GM23248 (cell line): ENCODE results near the gene ZFP57. TPM values are rescaled to one million over a fixed set of nuclear protein-coding genes. Genes with fewer than 3 reads are reported as not detected.
"Not testable (repeated sequence)": the region's sequence is repeated elsewhere in the genome, so short reads cannot be mapped to it uniquely, and the experiment has no call there.

Experiments
- DNase-seq: peaks from one replicate; pipeline ENCODE4 v3.0.0-alpha.2; 2015
- H2AFZ ChIP-seq: fragments of 200-600 bp; sonication (generic); 2 replicates; pipeline ENCODE4 v1.6.1; 2016; ENCODE audit warnings: antibody characterized with exemption
- H3F3A ChIP-seq: fragments of 200-600 bp; sonication (generic); 2 replicates; pipeline ENCODE4 v1.6.1; 2016; ENCODE audit warnings: mild to moderate bottlenecking, antibody characterized with exemption, mixed run types; ENCODE audit not compliant: insufficient read depth
- H3K27ac ChIP-seq: fragments of 200-600 bp; sonication (generic); 2 replicates; pipeline ENCODE4 v1.5.1; 2016; ENCODE audit warnings: mild to moderate bottlenecking
- H3K27me3 ChIP-seq: fragments of 200-600 bp; sonication (generic); replicated peaks from 2 replicates; pipeline ENCODE4 v1.6.1; 2016; ENCODE audit warnings: mild to moderate bottlenecking; ENCODE audit not compliant: insufficient read depth
- H3K36me3 ChIP-seq: fragments of 200-600 bp; sonication (generic); 2 replicates; pipeline ENCODE4 v1.6.1; 2016; ENCODE audit warnings: low read depth, mild to moderate bottlenecking
- H3K4me1 ChIP-seq: fragments of 200-600 bp; sonication (generic); 2 replicates; pipeline ENCODE4 v1.6.1; 2016; ENCODE audit warnings: mild to moderate bottlenecking; ENCODE audit not compliant: insufficient read depth
- H3K4me2 ChIP-seq: fragments of 200-600 bp; sonication (generic); one replicate; pipeline ENCODE4 v1.6.1; 2016; ENCODE audit warnings: mild to moderate bottlenecking; ENCODE audit not compliant: unreplicated experiment
- H3K4me3 ChIP-seq: fragments of 200-600 bp; sonication (generic); 2 replicates; pipeline ENCODE4 v1.5.1; 2016; ENCODE audit warnings: mild to moderate bottlenecking
- H3K79me2 ChIP-seq: fragments of 200-600 bp; sonication (generic); 2 replicates; pipeline ENCODE4 v1.6.1; 2016; ENCODE audit warnings: mild to moderate bottlenecking; ENCODE audit not compliant: insufficient read depth
- H3K9ac ChIP-seq: fragments of 200-600 bp; sonication (generic); 2 replicates; pipeline ENCODE4 v1.6.1; 2016; ENCODE audit warnings: mild to moderate bottlenecking
- H3K9me2 ChIP-seq: fragments of 200-600 bp; sonication (generic); 2 replicates; pipeline ENCODE4 v1.6.1; 2016; ENCODE audit warnings: mixed run types, mild to moderate bottlenecking, moderate library complexity; ENCODE audit not compliant: insufficient read depth
- H3K9me3 ChIP-seq: fragments of 200-600 bp; sonication (generic); one replicate; pipeline ENCODE4 v1.6.1; 2017; ENCODE audit warnings: low read depth
- H4K20me1 ChIP-seq: fragments of 200-600 bp; sonication (generic); 2 replicates; pipeline ENCODE4 v1.6.0; 2016; ENCODE audit not compliant: insufficient read depth
- EZH2 ChIP-seq: fragments of 200-600 bp; sonication (generic); IDR thresholded peaks from 2 replicates; pipeline ENCODE4 v1.6.1; 2018; ENCODE audit warnings: antibody characterized with exemption, mild to moderate bottlenecking; ENCODE audit not compliant: insufficient read depth, poor library complexity, severe bottlenecking
- EZH2phosphoT487 ChIP-seq: fragments of 200-600 bp; sonication (generic); IDR thresholded peaks from 2 replicates; pipeline ENCODE4 v1.6.1; 2018; ENCODE audit warnings: antibody characterized with exemption, moderate library complexity, mild to moderate bottlenecking, low read depth; ENCODE audit not compliant: insufficient read depth
- WGBS, 2 experiments: methylation state at CpG; one replicate each; pipeline ENCODE4 v1.1.6; 2015 to 2017; ENCODE audit warnings: low lambda C conversion rate in 2 of 2, low coverage in 1 of 2; ENCODE audit errors: missing lambda C conversion rate in 2 of 2; 5-methylcytosine and 5-hydroxymethylcytosine counted together
- in situ Hi-C: fragments of 300-500 bp; cut with MboI; formaldehyde crosslinking; loops from 2 replicates; pipeline ENCODE4 v1.15.0; 2020
- polyA plus RNA-seq: library from polyadenylated mRNA; unstranded; fragments of >200 nt; fragmentation: Nextera tagmentation; extraction: Ambion mirVana; gene quantifications from 2 replicates; pipeline ENCODE4 v1.2.1, GENCODE V29; 2016
- total RNA-seq: library from RNA; depleted of rRNA; stranded (reverse); fragments of >200 nt; shearing (Covaris generic); gene quantifications from 2 replicates; pipeline ENCODE4 v1.2.3, GENCODE V29; 2014

Gene ZFP57
- total and polyA plus RNA-seq, 2 experiments from 2014 or later, result not detected

DNA sequence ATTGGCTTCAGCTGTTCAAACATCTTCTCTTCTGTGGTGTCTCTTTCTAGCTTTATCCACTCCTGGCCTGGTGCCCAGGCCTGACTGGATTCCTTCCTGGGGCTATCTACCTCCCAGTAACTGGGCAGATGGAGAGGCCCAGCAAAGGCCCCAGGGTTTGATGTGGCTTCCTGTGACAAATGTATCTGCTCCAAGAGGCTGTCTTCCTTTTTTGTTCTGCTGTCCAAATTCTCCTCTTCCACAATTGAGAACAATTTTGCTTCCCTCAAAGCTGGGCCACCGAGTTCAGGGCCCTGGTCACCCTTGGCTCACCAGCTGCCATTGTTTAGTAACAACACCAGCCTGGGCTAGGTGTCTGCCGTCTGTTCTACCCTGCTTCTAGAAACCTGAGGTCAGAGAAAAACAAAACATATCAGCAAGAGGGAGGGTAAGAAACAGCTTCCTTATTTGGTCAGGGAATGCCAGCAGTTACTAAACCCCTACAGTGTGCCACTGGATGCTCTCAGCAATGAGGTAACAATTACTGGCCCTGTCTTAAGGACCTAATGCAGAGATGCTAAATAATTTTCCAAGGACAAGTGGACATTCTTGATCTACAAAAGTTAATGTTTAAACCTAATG is 3.9 kb downstream of the ZFP57 start:
- Histone ChIP-seq H3K4me1 (no peaks in the 10 kb centered on the region), H3K4me2 (no peak overlapping the region), H3K9ac (no peak overlapping the region), H3F3A (no peaks in the 10 kb centered on the region), H3K9me3 (no peaks in the 10 kb centered on the region), H3K9me2 (no peaks in the 10 kb centered on the region), H3K79me2 (no peaks in the 10 kb centered on the region), H3K4me3 (no peak overlapping the region), H3K36me3 (no peaks in the 10 kb centered on the region), H3K27ac (no peak overlapping the region), H4K20me1 (no peaks in the 10 kb centered on the region), H2AFZ (no peak overlapping the region), H3K27me3 (no peaks in the 10 kb centered on the region; the same call in none of the 2 replicates)
- in situ Hi-C loops, result no loop called here
- peak; percentile 8 for DNase-seq
- TF ChIP-seq EZH2, result no peak
- TF ChIP-seq EZH2phosphoT487, result no peak
- 14 to 22% methylated on average over 2 of the region's 2 CpGs for WGBS, 2 experiments

DNA sequence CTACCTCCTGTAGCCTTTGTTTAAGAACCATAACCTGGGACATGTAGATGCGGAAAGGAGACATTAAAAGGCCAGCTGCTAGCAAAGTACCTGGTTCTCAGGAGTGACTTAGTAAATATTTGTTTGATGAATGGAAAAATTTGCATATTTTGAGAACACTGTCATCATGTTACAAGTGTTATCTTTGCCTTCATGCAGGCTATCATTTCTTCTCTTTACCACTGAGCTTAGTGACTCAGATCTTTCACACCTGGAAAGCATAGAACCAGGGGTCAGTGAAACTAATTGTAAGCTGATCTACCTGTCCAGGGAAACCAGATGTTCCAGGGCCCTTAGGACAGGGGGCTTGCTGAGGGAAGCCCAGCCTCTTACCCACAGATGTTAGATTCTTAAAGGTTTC is 5.4 kb downstream of the ZFP57 start:
- Histone ChIP-seq H3K27me3 (peaks cover 10% of the 10 kb centered on the region), H4K20me1 (no peaks in the 10 kb centered on the region), H3K4me1 (no peaks in the 10 kb centered on the region), H3K4me3 (no peak overlapping the region), H3K9me2 (no peaks in the 10 kb centered on the region), H3K27ac (no peak overlapping the region), H2AFZ (no peak overlapping the region), H3K9me3 (no peaks in the 10 kb centered on the region), H3K79me2 (no peaks in the 10 kb centered on the region), H3F3A (no peaks in the 10 kb centered on the region), H3K4me2 (no peak overlapping the region), H3K9ac (no peak overlapping the region), H3K36me3 (no peaks in the 10 kb centered on the region)
- TF ChIP-seq EZH2phosphoT487 (no peak), EZH2 (no peak)
- in situ Hi-C loops, result no loop called here
- 69 to 93% methylated on average over 1 of the region's 1 CpG for WGBS, 2 experiments
- no peak for DNase-seq

DNA sequence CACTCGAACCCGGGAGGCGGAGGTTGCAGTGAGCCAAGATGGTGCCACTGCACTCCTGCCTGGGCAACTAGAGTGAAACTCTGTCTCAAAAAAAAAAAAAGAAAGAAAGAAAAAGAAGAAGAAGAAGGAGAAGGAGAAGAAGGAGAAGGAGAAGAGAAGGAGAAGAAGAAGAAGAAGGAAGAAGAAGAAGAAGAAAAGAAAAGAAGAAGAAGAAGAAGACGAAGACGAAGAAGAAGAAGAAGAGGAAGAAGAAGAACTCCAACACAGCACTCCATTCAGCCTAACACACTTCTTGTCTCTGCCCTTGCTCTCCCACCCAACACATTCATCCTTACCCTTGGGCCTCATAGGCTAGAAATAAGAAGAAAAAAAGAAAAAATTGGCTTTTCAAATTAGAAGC is 6.9 kb downstream of the ZFP57 start:
- Histone ChIP-seq H3K36me3 (no peaks in the 10 kb centered on the region), H3K79me2 (no peaks in the 10 kb centered on the region), H3K4me3 (no peak overlapping the region), H4K20me1 (no peaks in the 10 kb centered on the region), H3K9ac (no peak overlapping the region), H3F3A (no peaks in the 10 kb centered on the region), H2AFZ (no peak overlapping the region), H3K27ac (no peak overlapping the region), H3K9me3 (no peaks in the 10 kb centered on the region), H3K9me2 (no peaks in the 10 kb centered on the region), H3K4me2 (no peak overlapping the region), H3K27me3 (peaks cover 15% of the 10 kb centered on the region), H3K4me1 (no peaks in the 10 kb centered on the region)
- in situ Hi-C loops, result no loop called here
- 66 to 85% methylated on average over 3 to 5 of the region's 5 CpGs for WGBS, 2 experiments
- TF ChIP-seq EZH2 (no peak), EZH2phosphoT487 (no peak)
- no peak for DNase-seq

DNA sequence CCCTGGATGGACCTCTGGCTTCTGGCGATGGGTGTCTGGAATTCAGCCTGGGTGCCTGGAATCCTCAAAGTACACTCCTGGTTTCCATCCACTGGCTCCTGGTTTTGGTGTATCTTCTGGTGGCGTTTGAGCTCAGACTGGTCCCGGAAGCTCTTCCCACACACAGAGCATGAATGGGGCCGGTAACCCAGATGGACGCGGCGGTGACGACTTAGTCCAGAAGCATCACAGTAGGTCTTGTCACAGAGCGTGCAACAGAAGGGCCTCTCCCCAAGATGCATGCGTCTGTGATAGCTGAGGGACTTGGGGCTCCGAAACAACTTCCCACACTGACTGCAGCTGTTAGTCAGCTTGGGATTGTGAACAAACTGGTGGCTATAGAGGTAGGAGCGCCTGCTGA is 7.8 kb downstream of the ZFP57 start:
- Histone ChIP-seq H3K9me2 (no peaks in the 10 kb centered on the region), H3K27me3 (peaks cover 20% of the 10 kb centered on the region), H3K4me3 (no peak overlapping the region), H3K27ac (no peak overlapping the region), H3F3A (no peaks in the 10 kb centered on the region), H4K20me1 (no peaks in the 10 kb centered on the region), H3K36me3 (no peaks in the 10 kb centered on the region), H3K79me2 (no peaks in the 10 kb centered on the region), H2AFZ (no peak overlapping the region), H3K4me1 (no peaks in the 10 kb centered on the region), H3K9ac (no peak overlapping the region), H3K9me3 (no peaks in the 10 kb centered on the region), H3K4me2 (no peak overlapping the region)
- WGBS, 2 experiments, result 82% methylated on average over 12 of the region's 12 CpGs
- in situ Hi-C loops, result no loop called here
- DNase-seq, result no peak
- no peak for TF ChIP-seq EZH2phosphoT487
- no peak for TF ChIP-seq EZH2

DNA sequence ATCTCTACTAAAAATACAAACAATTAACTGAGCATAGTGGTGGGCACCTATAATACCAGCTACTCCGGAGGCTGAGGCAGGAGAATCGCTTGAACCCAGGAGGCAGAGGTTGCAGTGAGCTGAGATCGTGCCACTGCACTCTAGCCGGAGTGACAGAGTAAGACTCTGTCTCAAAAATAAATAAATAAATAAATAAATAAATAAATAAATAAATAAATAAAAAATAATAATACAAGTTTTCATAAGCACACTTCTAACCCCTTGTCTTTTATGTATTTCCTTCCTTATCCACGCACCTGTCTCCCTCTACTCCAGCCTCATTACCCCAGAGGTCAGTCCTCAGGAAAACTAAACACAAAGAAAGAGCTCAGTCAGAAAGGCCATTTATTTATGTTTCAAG is 8.8 kb downstream of the ZFP57 start:
- H3K4me2 ChIP-seq, H3K9me3 ChIP-seq, H3K4me1 ChIP-seq, in situ Hi-C loops, H2AFZ ChIP-seq, H3K9ac ChIP-seq, H4K20me1 ChIP-seq, H3K36me3 ChIP-seq, H3F3A ChIP-seq, H3K27ac ChIP-seq, H3K9me2 ChIP-seq, H3K4me3 ChIP-seq, H3K79me2 ChIP-seq, DNase-seq: not testable (repeated sequence)
- H3K27me3 ChIP-seq, result peaks cover 29% of the 10 kb centered on the region
- WGBS, 2 experiments, result 69 to 75% methylated on average over 5 of the region's 5 CpGs
